Ishikawa (cell line): ENCODE data around the gene ZNF506.

Experiments
- CEBPB ChIP-seq: IDR thresholded peaks from 2 replicates; pipeline ENCODE4 v1.6.1; 2012
- CREB1 ChIP-seq: IDR thresholded peaks from 2 replicates; pipeline ENCODE4 v1.6.1; 2012; ENCODE audit warnings: low read depth
- EGR1 ChIP-seq: IDR thresholded peaks from 2 replicates; pipeline ENCODE4 v1.6.1; 2012
- EP300 ChIP-seq: IDR thresholded peaks from 2 replicates; pipeline ENCODE4 v1.6.1; 2012; ENCODE audit warnings: borderline replicate concordance
- FOXM1 ChIP-seq: IDR thresholded peaks from 2 replicates; pipeline ENCODE4 v1.6.1; 2012; ENCODE audit warnings: low read depth, borderline replicate concordance
- MAX ChIP-seq: IDR thresholded peaks from 2 replicates; pipeline ENCODE4 v1.6.1; 2012
- NFIC ChIP-seq: IDR thresholded peaks from 2 replicates; pipeline ENCODE4 v1.6.1; 2012
- RAD21 ChIP-seq: IDR thresholded peaks from 2 replicates; pipeline ENCODE4 v1.6.1; 2012; ENCODE audit warnings: low read depth
- REST ChIP-seq: IDR thresholded peaks from 2 replicates; pipeline ENCODE4 v1.6.1; 2012; ENCODE audit warnings: low read depth, mild to moderate bottlenecking
- TAF1 ChIP-seq: IDR thresholded peaks from 2 replicates; pipeline ENCODE4 v1.6.1; 2012; ENCODE audit warnings: low read depth, mild to moderate bottlenecking
- TCF12 ChIP-seq: IDR thresholded peaks from 2 replicates; pipeline ENCODE4 v1.6.1; 2012; ENCODE audit warnings: low read depth
- TEAD4 ChIP-seq: IDR thresholded peaks from 2 replicates; pipeline ENCODE4 v1.6.1; 2012
- USF1 ChIP-seq: IDR thresholded peaks from 2 replicates; pipeline ENCODE4 v1.6.1; 2012
- YY1 ChIP-seq: IDR thresholded peaks from 2 replicates; pipeline ENCODE4 v1.6.1; 2012; ENCODE audit warnings: low read depth
- ZBTB7A ChIP-seq: IDR thresholded peaks from 2 replicates; pipeline ENCODE4 v1.6.1; 2012; ENCODE audit warnings: low read depth

Gene ZNF506

DNA sequence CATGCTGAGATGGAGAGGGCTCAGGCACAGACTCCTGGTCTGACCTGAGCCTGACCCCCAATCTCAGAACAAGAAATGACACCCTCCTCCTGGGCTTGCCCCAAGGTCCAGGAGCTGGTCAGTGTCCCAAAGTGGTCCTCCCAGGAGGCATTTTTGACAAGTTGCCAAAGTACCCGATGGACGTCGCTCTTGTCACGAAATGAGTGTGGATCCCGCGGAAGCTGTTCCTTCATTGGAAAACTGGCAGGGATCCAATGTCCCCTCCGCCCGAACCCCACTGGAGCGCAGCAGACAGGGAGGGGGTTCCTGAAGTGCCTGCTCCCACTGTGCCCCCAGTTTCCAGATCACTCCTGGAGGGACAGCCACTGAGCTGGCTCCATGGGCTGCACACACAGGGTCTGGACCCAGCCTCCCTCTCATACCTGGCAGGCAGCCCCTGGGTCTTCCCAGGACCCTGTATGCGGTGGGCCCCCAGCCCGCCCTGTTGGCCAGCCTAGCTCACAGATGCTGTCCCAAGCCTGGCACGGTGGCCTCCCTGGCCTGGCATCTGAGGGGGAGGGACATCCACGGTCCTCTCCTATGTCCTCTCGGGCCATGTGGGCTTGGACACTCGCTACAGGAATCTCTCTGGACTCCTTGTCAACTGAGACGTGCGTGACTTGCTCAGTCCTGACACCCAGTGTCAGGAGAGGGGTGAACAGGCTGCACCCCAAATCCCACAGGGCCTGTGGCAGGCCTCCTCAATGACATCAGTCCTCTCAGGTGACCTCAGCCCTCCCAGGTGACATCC is 75.9 kb downstream of the ZNF506 start:
- TF ChIP-seq CEBPB (no peak), YY1 (no peak), EGR1 (no peak), TCF12 (no peak), TAF1 (no peak), TEAD4 (no peak), USF1 (no peak), FOXM1 (no peak), RAD21 (no peak), NFIC (no peak), ZBTB7A (no peak), REST (no peak), MAX (no peak), CREB1 (no peak), EP300 (no peak)

GRCh38 chr19:19744641-19745040 is 76.9 kb downstream of the ZNF506 start:
- no peak for TF ChIP-seq MAX
- no peak for TF ChIP-seq EGR1
- TF ChIP-seq USF1: no peak
- no peak for TF ChIP-seq NFIC
- TF ChIP-seq REST: no peak
- no peak for TF ChIP-seq YY1
- no peak for TF ChIP-seq RAD21
- TF ChIP-seq CREB1: no peak
- no peak for TF ChIP-seq EP300
- TF ChIP-seq FOXM1: no peak
- no peak for TF ChIP-seq CEBPB
- TF ChIP-seq TEAD4: no peak
- no peak for TF ChIP-seq ZBTB7A
- no peak for TF ChIP-seq TAF1

GRCh38 chr19:19743176-19743575 is 78.4 kb downstream of the ZNF506 start:
- TF ChIP-seq RAD21 (no peak), FOXM1 (no peak), CEBPB (no peak), TEAD4 (no peak), TAF1 (no peak), MAX (no peak), ZBTB7A (no peak), NFIC (no peak), YY1 (no peak), CREB1 (no peak), TCF12 (no peak), EP300 (no peak)

GRCh38 chr19:19742773-19743172 is 78.8 kb downstream of the ZNF506 start:
- no peak for TF ChIP-seq EGR1
- TF ChIP-seq TCF12: no peak
- TF ChIP-seq EP300: no peak
- no peak for TF ChIP-seq TAF1
- no peak for TF ChIP-seq RAD21
